Measurements from ENCODE around the gene NKX1-1.

The NKX1-1 gene

DNA sequence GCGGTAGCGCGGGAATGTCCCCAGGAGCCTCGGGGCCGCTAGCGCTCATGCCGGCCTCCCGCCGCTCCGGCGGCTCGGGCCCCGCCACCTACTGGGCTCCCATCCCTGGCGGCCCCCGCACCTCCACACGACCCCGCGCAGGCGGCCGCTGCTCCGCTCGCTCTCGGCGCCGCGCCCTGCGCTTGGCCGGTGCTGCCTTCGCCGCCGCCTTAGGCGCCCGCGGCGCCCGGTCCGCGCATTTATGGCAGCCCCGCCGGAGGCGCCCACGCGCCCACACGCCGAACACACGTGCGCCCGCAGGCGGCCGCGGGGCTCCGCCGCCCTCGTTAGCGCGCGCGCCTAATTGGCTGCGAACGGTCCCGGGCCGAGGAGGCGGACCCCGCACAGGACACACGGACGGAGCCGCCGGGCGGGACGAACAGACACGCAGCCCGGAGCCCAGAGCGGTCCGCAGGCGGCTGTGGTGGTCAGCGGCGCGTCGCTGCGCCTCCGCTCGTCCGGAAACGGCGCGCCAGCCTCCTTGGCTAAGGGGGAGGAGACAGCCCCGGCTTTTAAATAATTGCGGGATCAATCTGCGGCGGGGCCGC is at the start of gene NKX1-1:
Gene NKX1-1 (minus strand): TSS at position 49 of the 587 bp plus-strand sequence. CDS start 0 bp downstream, at position 49.
- no peak for DNase-seq (ENCODE audit: low read depth in 2 of 2)
- H3K4me3 ChIP-seq (replicated peaks in 1 of 2; ENCODE audit: low read depth in 2 of 2, low read length in 2 of 2) = no peak within 1 kb of the TSS
- no peak for TF ChIP-seq CTCF (IDR thresholded peaks at IDR 0.05; ENCODE audit: low read depth, low read length)

DNA sequence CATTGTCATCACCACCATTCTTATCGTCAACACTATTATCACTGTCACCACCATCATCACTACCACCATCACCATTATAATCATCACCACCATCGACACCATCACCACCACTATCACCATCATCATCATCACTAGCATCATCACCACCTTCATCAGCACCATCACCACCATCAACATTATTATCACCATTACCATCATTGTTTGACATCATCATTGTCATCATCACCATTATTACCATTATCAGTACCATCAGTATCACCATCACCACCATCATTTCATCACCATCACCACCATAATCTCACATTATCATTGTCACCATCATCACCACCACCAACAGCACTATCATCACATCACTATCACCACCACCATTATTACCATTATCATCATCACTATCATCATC is 47.5 kb upstream of the NKX1-1 start:
- H3K4me3 ChIP-seq (replicated peaks in 1 of 2; ENCODE audit: low read depth in 2 of 2, low read length in 2 of 2) = no peak overlapping the region
- DNase-seq (ENCODE audit: low read depth in 2 of 2) = no peak
- no peak for TF ChIP-seq CTCF (IDR thresholded peaks at IDR 0.05; ENCODE audit: low read depth, low read length)

- DNase-seq (ENCODE audit: low read depth in 2 of 2) = no peak
Observed at GRCh38 chr4:1452431-1453051, 46.3 kb upstream of the NKX1-1 start.

GRCh38 chr4:1451752-1452122 is 45.5 kb upstream of the NKX1-1 start:
- H3K4me3 ChIP-seq (replicated peaks in 1 of 2; ENCODE audit: low read depth in 2 of 2, low read length in 2 of 2) = no peak overlapping the region
- no peak for DNase-seq (ENCODE audit: low read depth in 2 of 2)
- no peak for TF ChIP-seq CTCF (IDR thresholded peaks at IDR 0.05; ENCODE audit: low read depth, low read length)

More at GRCh38 chr4:1452431-1453051, 46.3 kb upstream of the NKX1-1 start:
- TF ChIP-seq CTCF (IDR thresholded peaks at IDR 0.05; ENCODE audit: low read depth, low read length) = no peak
- H3K4me3 ChIP-seq (replicated peaks in 1 of 2; ENCODE audit: low read depth in 2 of 2, low read length in 2 of 2) = no peak overlapping the region

DNA sequence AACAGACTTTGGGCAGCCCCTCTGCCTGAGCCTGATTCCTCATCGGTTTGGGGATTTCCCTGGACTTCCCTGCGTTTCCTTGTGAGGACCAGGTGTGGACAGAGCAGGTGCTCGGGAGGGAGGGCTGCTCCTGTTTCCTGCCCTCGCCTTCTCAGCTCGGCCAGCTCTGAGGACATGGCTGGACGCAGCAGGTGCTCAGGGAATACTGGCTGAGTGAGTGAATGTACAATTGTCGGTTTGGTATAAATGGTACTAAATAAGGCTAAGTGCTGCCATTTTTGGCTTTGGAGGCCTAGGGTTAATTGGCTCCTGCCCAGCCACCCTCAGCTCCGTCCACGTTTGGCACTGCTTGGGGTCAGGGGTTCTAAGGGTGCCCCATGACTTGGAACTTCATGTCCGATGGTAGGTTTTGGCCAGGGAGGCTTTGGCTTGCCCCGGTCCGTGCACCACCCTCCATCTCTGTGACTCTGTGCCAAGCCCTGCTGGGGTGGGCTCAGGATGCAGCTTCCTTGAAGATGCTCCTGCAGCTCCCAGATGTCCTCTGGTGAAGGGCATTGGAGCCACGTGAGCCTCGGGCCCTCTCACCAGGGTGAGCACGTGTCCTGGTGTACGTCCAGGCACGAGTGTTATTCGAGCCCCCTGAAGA is 45.0 kb upstream of the NKX1-1 start:
- no peak for TF ChIP-seq CTCF (IDR thresholded peaks at IDR 0.05; ENCODE audit: low read depth, low read length)
- no peak for DNase-seq (ENCODE audit: low read depth in 2 of 2)
- no peak overlapping the region for H3K4me3 ChIP-seq (replicated peaks in 1 of 2; ENCODE audit: low read depth in 2 of 2, low read length in 2 of 2)

DNA sequence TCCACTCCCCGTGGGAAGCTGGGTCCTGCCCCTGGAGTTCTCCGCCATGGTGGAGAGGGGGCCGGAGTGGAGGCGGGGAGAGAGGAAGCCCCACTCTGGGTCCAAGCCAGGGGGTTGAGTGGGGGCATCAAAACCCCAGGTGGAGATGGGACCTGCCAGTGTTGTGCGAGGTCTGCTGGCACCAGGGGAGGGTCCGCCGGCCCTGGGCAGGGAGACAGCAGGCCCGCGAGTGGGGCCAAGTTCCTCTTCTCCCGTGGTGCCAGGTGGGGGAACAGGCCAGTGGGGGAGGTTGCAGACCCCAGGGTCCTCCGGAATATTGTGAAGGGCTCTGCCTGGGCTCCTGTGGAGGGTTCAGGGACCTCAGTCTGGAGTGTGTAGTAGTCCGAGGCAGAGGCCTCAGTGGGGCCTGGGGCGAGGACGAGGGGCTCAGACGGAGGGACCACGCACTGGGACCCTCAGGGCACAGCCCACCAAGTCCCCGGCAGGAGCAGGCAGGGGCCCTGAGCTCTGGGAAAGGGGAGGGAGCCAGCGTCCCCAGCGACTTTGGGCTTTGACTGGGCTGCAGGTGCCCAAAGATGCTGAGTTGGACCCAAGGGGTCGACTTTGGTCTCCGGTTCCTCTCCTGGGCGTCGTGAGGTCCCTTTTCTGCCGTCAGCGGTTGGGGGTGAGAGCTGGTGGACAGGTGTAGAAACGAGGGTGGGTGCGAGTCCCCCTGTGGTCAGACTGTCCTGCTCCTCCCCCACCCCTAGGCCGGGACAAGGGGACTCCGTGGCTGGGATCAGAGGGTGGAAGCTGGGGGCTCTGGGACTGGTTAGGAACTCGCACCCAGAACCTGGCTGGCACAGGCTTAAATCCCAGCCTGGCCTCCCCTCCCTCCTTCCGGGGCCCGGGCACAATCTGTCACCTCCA is 43.8 kb upstream of the NKX1-1 start:
- TF ChIP-seq CTCF (IDR thresholded peaks at IDR 0.05; ENCODE audit: low read depth, low read length) = no peak
- no peak for DNase-seq (ENCODE audit: low read depth in 2 of 2)
- H3K4me3 ChIP-seq (replicated peaks in 1 of 2; ENCODE audit: low read depth in 2 of 2, low read length in 2 of 2) = no peak overlapping the region
